CD4-positive, alpha-beta T cell (primary cell): ENCODE measurements around the gene DUOX2. TPM values are rescaled to one million over a fixed set of nuclear protein-coding genes. Genes with fewer than 3 reads are reported as not detected.
"Not testable (repeated sequence)": the region's sequence is repeated elsewhere in the genome, so short reads cannot be mapped to it uniquely, and the experiment has no call there.

Experiments
- ATAC-seq: fragments of 200-7000 bp; cut with Tn5 transposase; one replicate; pipeline ENCODE4 v1.10.0; 2022; ENCODE audit warnings: mild to moderate bottlenecking; ENCODE audit not compliant: poor library complexity
- CTCF ChIA-PET: fragments of 350-600 bp; sonication (Branson Sonifier 250); formaldehyde crosslinking; loops from one replicate; lab custom pipeline; 2021; ENCODE audit warnings: antibody characterized with exemption, inconsistent platforms; lab: Charles Lee
- POLR2A ChIA-PET: fragments of 350-600 bp; sonication (Branson Sonifier 250); formaldehyde crosslinking; loops from one replicate; lab custom pipeline; 2021; ENCODE audit warnings: antibody characterized with exemption, inconsistent platforms; lab: Charles Lee
- DNase-seq, 14 experiments: peaks; one replicate each; pipeline ENCODE4 v3.0.0-alpha.2; 2013 to 2020; ENCODE audit warnings: mixed read lengths in 2 of 14
- H3K27ac ChIP-seq, 2 donors: one replicate each; pipeline versions ENCODE4 v1.5.1 to v1.7.0; 2013; ENCODE audit warnings: low read length in 2 of 2, low read depth in 1 of 2, mild to moderate bottlenecking in 1 of 2
- H3K27me3 ChIP-seq, 2 experiments: 1 replicate in 1 of 2; 2 replicates in 1 of 2; pipeline versions ENCODE4 v1.6.1 to v1.7.0; 2013; ENCODE audit warnings: low read length in 2 of 2, control low read depth in 1 of 2, mild to moderate bottlenecking in 1 of 2, moderate library complexity in 1 of 2; ENCODE audit not compliant: insufficient read depth in 2 of 2, control insufficient read depth in 1 of 2
- H3K36me3 ChIP-seq: one replicate; pipeline ENCODE4 v1.6.1; 2013; ENCODE audit warnings: low read length, control low read depth; ENCODE audit not compliant: insufficient read depth
- H3K4me1 ChIP-seq: one replicate; pipeline ENCODE4 v1.6.1; 2013; ENCODE audit warnings: low read length, control low read depth; ENCODE audit not compliant: insufficient read depth
- H3K4me3 ChIP-seq: one replicate; pipeline ENCODE4 v1.5.1; 2013; ENCODE audit warnings: mild to moderate bottlenecking, low read length, moderate library complexity
- H3K9me3 ChIP-seq, 2 experiments: 1 replicate in 1 of 2; 2 replicates in 1 of 2; pipeline versions ENCODE4 v1.6.1 to v1.7.0; 2013; ENCODE audit warnings: low read length in 2 of 2, mild to moderate bottlenecking in 2 of 2, control low read depth in 1 of 2, moderate library complexity in 1 of 2; ENCODE audit not compliant: control insufficient read depth in 1 of 2, insufficient read depth in 1 of 2
- H3K27ac Mint-ChIP-seq: one replicate; pipeline ENCODE4 v1.8.0; 2020; ENCODE audit warnings: mixed read lengths
- H3K27me3 Mint-ChIP-seq: one replicate; pipeline ENCODE4 v1.8.0; 2021; ENCODE audit warnings: mixed read lengths
- H3K36me3 Mint-ChIP-seq: one replicate; pipeline ENCODE4 v1.8.0; 2021; ENCODE audit warnings: low read depth, mixed read lengths
- H3K4me1 Mint-ChIP-seq: one replicate; pipeline ENCODE4 v1.8.0; 2021; ENCODE audit warnings: low read depth, mixed read lengths
- H3K4me3 Mint-ChIP-seq: one replicate; pipeline ENCODE4 v1.8.0; 2020; ENCODE audit warnings: mild to moderate bottlenecking, mixed read lengths
- H3K9me3 Mint-ChIP-seq: one replicate; pipeline ENCODE4 v1.8.0; 2020; ENCODE audit warnings: mixed read lengths
- CTCF ChIP-seq: fragments of 200-600 bp; IDR thresholded peaks from one replicate; pipeline ENCODE4 v1.8.0; 2022; ENCODE audit warnings: antibody characterized with exemption, mild to moderate bottlenecking
- intact Hi-C, 2 experiments: fragments of 100-400 bp; cut with DNase I in 1 of 2; cut with micrococcal nuclease in 1 of 2; formaldehyde crosslinking; loops; one replicate each; pipeline versions ENCODE4 v1.15.1 to v1.9.0; 2023 to 2025; cut with DNase I, micrococcal nuclease
- total RNA-seq, 174 experiments: library from RNA in 2 of 174; stranded (reverse) in 2 of 174; gene quantifications; one replicate each; pipeline ENCODE4 v1.2.3 and lab custom pipeline; 2021 to 2026

The DUOX2 gene
- total RNA-seq, 2 experiments from 2014 or later = 0.05 to 0.08 TPM

- Histone ChIP-seq H3K4me3 (no peak overlapping the region), H3K27me3 (peaks cover 0 to 13% of the 10 kb centered on the region in 2 experiments), H3K27ac (no peak overlapping the region), H3K36me3 (no peaks in the 10 kb centered on the region), H3K9me3 (no peaks in the 10 kb centered on the region), H3K4me1 (no peaks in the 10 kb centered on the region)
- POLR2A ChIA-PET = no interaction called here
- CTCF ChIA-PET = no interaction called here
- Mint-ChIP-seq H3K27ac (no peak overlapping the region), H3K36me3 (no peaks in the 10 kb centered on the region), H3K9me3 (no peaks in the 10 kb centered on the region), H3K27me3 (peaks cover 38% of the 10 kb centered on the region), H3K4me3 (no peak overlapping the region), H3K4me1 (no peaks in the 10 kb centered on the region)
- TF ChIP-seq CTCF = no peak
- intact Hi-C loops = no loop called here
- ATAC-seq = no peak
- no peak for DNase-seq
These were observed 30.7 kb downstream of the DUOX2 start for GRCh38 chr15:45083223-45083622.

GRCh38 chr15:45082412-45082811 is 31.6 kb downstream of the DUOX2 start:
- H3K4me1 ChIP-seq, H3K27ac ChIP-seq, H3K36me3 Mint-ChIP-seq, H3K27me3 ChIP-seq, H3K9me3 ChIP-seq, H3K4me1 Mint-ChIP-seq, H3K27ac Mint-ChIP-seq, intact Hi-C loops, H3K4me3 Mint-ChIP-seq, H3K36me3 ChIP-seq, H3K9me3 Mint-ChIP-seq, DNase-seq, H3K4me3 ChIP-seq, CTCF ChIA-PET, ATAC-seq, POLR2A ChIA-PET: not testable (repeated sequence)
- peaks cover 31% of the 10 kb centered on the region for H3K27me3 Mint-ChIP-seq

- H3K27me3 Mint-ChIP-seq = peaks cover 22% of the 10 kb centered on the region
- H3K36me3 ChIP-seq, CTCF ChIA-PET, H3K9me3 Mint-ChIP-seq, H3K4me1 Mint-ChIP-seq, H3K27ac Mint-ChIP-seq, H3K4me3 Mint-ChIP-seq, H3K27ac ChIP-seq, H3K27me3 ChIP-seq, H3K4me1 ChIP-seq, H3K36me3 Mint-ChIP-seq, H3K4me3 ChIP-seq, intact Hi-C loops, ATAC-seq, POLR2A ChIA-PET, DNase-seq, H3K9me3 ChIP-seq: not testable (repeated sequence)
These were observed 33.4 kb downstream of the DUOX2 start for GRCh38 chr15:45080593-45080992.

- H3K4me3 Mint-ChIP-seq, POLR2A ChIA-PET, H3K9me3 Mint-ChIP-seq, H3K27ac Mint-ChIP-seq, DNase-seq, H3K9me3 ChIP-seq, H3K36me3 Mint-ChIP-seq, H3K4me3 ChIP-seq, H3K36me3 ChIP-seq, H3K4me1 ChIP-seq, ATAC-seq, H3K27me3 ChIP-seq, H3K4me1 Mint-ChIP-seq, H3K27ac ChIP-seq, CTCF ChIA-PET: not testable (repeated sequence)
- intact Hi-C loops = loop anchor here in 1 of 2 experiments (10.0 kb wide), 1 partner anchor 255 kb away; no protein-coding TSS in a partner anchor
- peaks cover 14% of the 10 kb centered on the region for H3K27me3 Mint-ChIP-seq
These were observed 34.2 kb downstream of the DUOX2 start for GRCh38 chr15:45079628-45080246.

- H3K27ac ChIP-seq, H3K4me1 ChIP-seq, H3K4me3 Mint-ChIP-seq, H3K27ac Mint-ChIP-seq, H3K36me3 ChIP-seq, H3K27me3 ChIP-seq, CTCF ChIA-PET, H3K4me1 Mint-ChIP-seq, POLR2A ChIA-PET, H3K4me3 ChIP-seq, DNase-seq, H3K9me3 ChIP-seq, ATAC-seq, H3K36me3 Mint-ChIP-seq, H3K27me3 Mint-ChIP-seq, H3K9me3 Mint-ChIP-seq: not testable (repeated sequence)
- intact Hi-C loops = loop anchor here in 1 of 2 experiments (10.0 kb wide), 1 partner anchor 254 kb away; no protein-coding TSS in a partner anchor
These were observed 34.8 kb downstream of the DUOX2 start for GRCh38 chr15:45079201-45079600.

- POLR2A ChIA-PET, H3K36me3 ChIP-seq, H3K9me3 ChIP-seq, ATAC-seq, CTCF ChIA-PET, H3K4me1 Mint-ChIP-seq, H3K27me3 Mint-ChIP-seq, H3K4me3 Mint-ChIP-seq, H3K9me3 Mint-ChIP-seq, H3K27ac ChIP-seq, H3K4me1 ChIP-seq, H3K27ac Mint-ChIP-seq, H3K4me3 ChIP-seq, H3K27me3 ChIP-seq, DNase-seq, H3K36me3 Mint-ChIP-seq: not testable (repeated sequence)
- intact Hi-C loops = loop anchor here in 1 of 2 experiments (10.0 kb wide), 1 partner anchor 253 kb away; no protein-coding TSS in a partner anchor
These were observed 36.6 kb downstream of the DUOX2 start for GRCh38 chr15:45077391-45077790.
